SK-N-MC (cell line): ENCODE measurements around the gene CAPN1.

Experiments used
- EZH2 ChIP-seq: fragments of 200-600 bp; sonication (generic); IDR thresholded peaks from one replicate; pipeline ENCODE4 v1.6.1; 2017; ENCODE audit warnings: antibody characterized with exemption
- POLR2AphosphoS5 ChIP-seq: IDR thresholded peaks from 2 replicates; pipeline ENCODE4 v1.6.1; 2012; ENCODE audit warnings: mild to moderate bottlenecking, low read depth, low read length, borderline replicate concordance

DNA sequence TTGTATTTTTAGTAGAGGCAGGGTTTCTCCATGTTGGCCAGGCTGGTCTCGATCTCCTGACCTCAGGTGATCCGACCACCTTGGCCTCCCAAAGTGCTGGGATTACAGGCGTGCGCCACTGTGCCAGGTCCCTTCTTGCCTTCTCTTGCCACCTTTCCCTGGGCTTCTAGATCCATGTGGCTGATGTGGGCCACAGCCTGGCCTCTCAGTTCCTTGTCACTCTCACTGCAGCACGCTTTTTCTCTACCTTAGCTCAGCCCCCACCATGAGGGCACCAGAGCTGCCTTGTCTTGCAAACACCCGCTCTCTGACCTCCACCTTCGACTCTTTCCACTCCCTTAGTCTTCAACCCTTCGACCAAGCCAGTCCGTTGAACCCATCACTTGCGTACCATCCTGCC lies 7.5 kb downstream of the CAPN1 start:
- TF ChIP-seq POLR2AphosphoS5: no peak
- TF ChIP-seq EZH2: no peak
